Muscle layer of duodenum (tissue), 2 donors: ENCODE measurements around the gene DHH.

ENCODE experiments used
- H3K27ac ChIP-seq: one replicate; pipeline ENCODE4 v1.7.0; 2013; ENCODE audit warnings: mild to moderate bottlenecking, low read length
- H3K27me3 ChIP-seq: one replicate; pipeline ENCODE4 v1.7.0; 2013; ENCODE audit warnings: low read depth, mild to moderate bottlenecking, control low read depth, low read length
- H3K36me3 ChIP-seq, 2 donors: one replicate each; pipeline ENCODE4 v1.7.0; 2013; ENCODE audit warnings: low read length in 2 of 2, control low read depth in 1 of 2, mild to moderate bottlenecking in 1 of 2; ENCODE audit not compliant: insufficient read depth in 2 of 2, control insufficient read depth in 1 of 2
- H3K4me1 ChIP-seq, 2 donors: one replicate each; pipeline ENCODE4 v1.7.0; 2013; ENCODE audit warnings: low read length in 2 of 2, mild to moderate bottlenecking in 2 of 2, control low read depth in 1 of 2, moderate library complexity in 1 of 2; ENCODE audit not compliant: insufficient read depth in 2 of 2, control insufficient read depth in 1 of 2
- H3K4me3 ChIP-seq, 2 donors: one replicate each; pipeline ENCODE4 v1.7.0; 2013; ENCODE audit warnings: low read length in 2 of 2, low read depth in 1 of 2, mild to moderate bottlenecking in 1 of 2
- H3K9me3 ChIP-seq, 2 donors: one replicate each; pipeline ENCODE4 v1.7.0; 2013; ENCODE audit warnings: low read length in 2 of 2, control low read depth in 1 of 2, mild to moderate bottlenecking in 1 of 2; ENCODE audit not compliant: control insufficient read depth in 1 of 2
- donor health status: healthy.

DHH gene

GRCh38 chr12:49044660-49045059, 49.9 kb downstream of the DHH start:
- Histone ChIP-seq H3K4me3 (no peak overlapping the region), H3K4me1 (no peaks in the 10 kb centered on the region), H3K9me3 (no peaks in the 10 kb centered on the region), H3K27ac (no peak overlapping the region), H3K27me3 (no peaks in the 10 kb centered on the region), H3K36me3 (peaks cover 73 to 97% of the 10 kb centered on the region in 2 donors)

GRCh38 chr12:49043856-49044258, 50.7 kb downstream of the DHH start:
- Histone ChIP-seq H3K27me3 (no peaks in the 10 kb centered on the region), H3K4me3 (no peak overlapping the region), H3K4me1 (no peaks in the 10 kb centered on the region), H3K9me3 (no peaks in the 10 kb centered on the region), H3K27ac (no peak overlapping the region), H3K36me3 (peaks cover 73 to 97% of the 10 kb centered on the region in 2 donors)

- Histone ChIP-seq H3K4me3 (no peak overlapping the region), H3K27me3 (no peaks in the 10 kb centered on the region), H3K36me3 (peaks cover 71 to 96% of the 10 kb centered on the region in 2 donors), H3K9me3 (no peaks in the 10 kb centered on the region), H3K4me1 (no peaks in the 10 kb centered on the region), H3K27ac (no peak overlapping the region)
Observed at GRCh38 chr12:49043241-49043640, 51.4 kb downstream of the DHH start.

- peaks cover 76 to 99% of the 10 kb centered on the region in 2 donors for H3K36me3 ChIP-seq
Observed at GRCh38 chr12:49041881-49042484, 52.6 kb downstream of the DHH start.

GRCh38 chr12:49041036-49041880, 53.3 kb downstream of the DHH start:
- Histone ChIP-seq H3K27ac (no peak overlapping the region), H3K27me3 (no peaks in the 10 kb centered on the region), H3K9me3 (no peaks in the 10 kb centered on the region), H3K4me3 (no peak overlapping the region), H3K4me1 (no peaks in the 10 kb centered on the region), H3K36me3 (peaks cover 76 to 96% of the 10 kb centered on the region in 2 donors)

More at GRCh38 chr12:49041881-49042484, 52.6 kb downstream of the DHH start:
- Histone ChIP-seq H3K27me3 (no peaks in the 10 kb centered on the region), H3K9me3 (no peaks in the 10 kb centered on the region), H3K27ac (no peak overlapping the region), H3K4me3 (no peak overlapping the region), H3K4me1 (no peaks in the 10 kb centered on the region)

- no peak overlapping the region for H3K4me3 ChIP-seq
- no peaks in the 10 kb centered on the region for H3K9me3 ChIP-seq
- no peaks in the 10 kb centered on the region for H3K4me1 ChIP-seq
- no peak overlapping the region for H3K27ac ChIP-seq
- H3K36me3 ChIP-seq: peaks cover 69 to 88% of the 10 kb centered on the region in 2 donors
- no peaks in the 10 kb centered on the region for H3K27me3 ChIP-seq
Observed at GRCh38 chr12:49040364-49040855, 54.2 kb downstream of the DHH start.

GRCh38 chr12:49039421-49040363, 54.9 kb downstream of the DHH start:
- Histone ChIP-seq H3K36me3 (peaks cover 72 to 88% of the 10 kb centered on the region in 2 donors), H3K4me1 (no peaks in the 10 kb centered on the region), H3K27ac (no peak overlapping the region), H3K9me3 (no peaks in the 10 kb centered on the region), H3K27me3 (no peaks in the 10 kb centered on the region), H3K4me3 (no peak overlapping the region)

GRCh38 chr12:49038291-49038955, 56.2 kb downstream of the DHH start:
- Histone ChIP-seq H3K27ac (no peak overlapping the region), H3K36me3 (peaks cover 71 to 87% of the 10 kb centered on the region in 2 donors), H3K4me1 (peaks cover 0 to 2% of the 10 kb centered on the region in 2 donors), H3K9me3 (no peaks in the 10 kb centered on the region), H3K27me3 (no peaks in the 10 kb centered on the region), H3K4me3 (no peak overlapping the region)

- Histone ChIP-seq H3K4me3 (no peak overlapping the region), H3K27ac (no peak overlapping the region), H3K4me1 (peaks cover 0 to 7% of the 10 kb centered on the region in 2 donors), H3K27me3 (no peaks in the 10 kb centered on the region), H3K36me3 (peaks cover 71 to 87% of the 10 kb centered on the region in 2 donors), H3K9me3 (no peaks in the 10 kb centered on the region)
Observed at GRCh38 chr12:49037947-49038237, 56.7 kb downstream of the DHH start.

- Histone ChIP-seq H3K4me3 (no peak overlapping the region), H3K27ac (no peak overlapping the region), H3K9me3 (no peaks in the 10 kb centered on the region), H3K4me1 (peaks cover 0 to 13% of the 10 kb centered on the region in 2 donors), H3K27me3 (no peaks in the 10 kb centered on the region), H3K36me3 (peaks cover 70 to 87% of the 10 kb centered on the region in 2 donors)
Observed at GRCh38 chr12:49037111-49037946, 57.3 kb downstream of the DHH start.
